Smooth muscle cell of the brain vasculature (primary cell): Measurements from ENCODE around the gene CNTROB.
"Not testable (repeated sequence)": the region's sequence is repeated elsewhere in the genome, so short reads cannot be mapped to it uniquely, and the experiment has no call there.

Source experiments
- DNase-seq: peaks from one replicate; pipeline ENCODE4 v3.0.0-alpha.2; 2012; ENCODE audit warnings: low read depth, low spot score

The CNTROB gene

DNA sequence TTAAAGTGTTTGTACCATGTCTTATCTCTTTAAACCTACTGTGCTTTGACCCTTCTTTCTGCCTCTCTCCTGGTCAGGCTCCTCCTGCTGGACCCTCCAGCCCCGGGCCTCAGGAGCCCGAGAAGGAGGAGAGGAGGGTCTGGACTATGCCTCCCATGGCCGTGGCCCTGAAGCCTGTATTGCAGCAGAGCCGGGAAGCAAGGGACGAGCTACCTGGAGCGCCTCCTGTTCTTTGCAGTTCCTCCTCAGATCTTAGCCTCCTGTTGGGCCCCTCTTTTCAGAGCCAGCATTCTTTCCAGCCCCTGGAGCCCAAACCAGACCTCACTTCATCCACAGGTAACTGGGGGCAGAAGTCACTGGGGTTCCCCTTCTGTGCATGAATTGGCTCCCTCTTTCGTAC lies 13.6 kb downstream of the CNTROB start:
- DNase-seq, result no peak

DNA sequence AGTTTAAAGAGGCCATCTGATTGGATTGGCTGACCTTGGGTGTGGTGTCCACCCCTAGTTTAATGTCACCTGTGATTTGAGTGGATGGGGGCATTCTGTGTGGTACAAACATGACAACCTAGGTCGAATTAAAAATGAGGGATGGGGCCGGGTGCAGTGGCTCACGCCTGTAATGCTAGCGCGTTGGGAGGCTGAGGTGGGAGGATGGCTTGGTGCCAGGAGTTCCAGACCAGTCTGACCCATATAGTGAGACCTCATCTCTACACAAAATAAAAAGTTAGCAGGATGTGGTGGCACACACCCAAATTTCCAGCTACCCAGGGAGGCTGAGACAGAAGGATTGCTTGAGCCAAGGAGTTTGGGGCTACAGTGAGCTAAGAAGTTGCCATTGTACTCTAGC lies 14.4 kb downstream of the CNTROB start:
- DNase-seq, result no peak

DNA sequence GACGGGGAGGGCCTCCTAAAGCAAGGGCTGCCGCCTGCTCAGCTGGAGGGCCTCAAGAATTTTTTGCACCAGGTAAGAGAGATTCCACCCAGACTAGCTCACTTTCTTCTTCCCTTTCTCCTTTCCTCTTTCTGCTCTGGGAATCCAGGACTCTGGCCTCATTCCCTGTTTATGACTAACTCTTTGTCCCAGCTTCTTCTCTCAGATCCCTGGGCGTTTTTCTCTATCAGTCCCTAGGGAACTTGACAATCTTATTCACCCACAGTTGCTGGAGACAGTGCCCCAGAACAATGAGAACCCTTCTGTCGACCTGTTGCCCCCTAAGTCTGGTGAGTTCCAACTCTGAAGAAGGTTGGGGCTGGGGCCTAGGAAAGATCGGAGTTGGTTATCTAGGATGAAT lies 15.6 kb downstream of the CNTROB start:
- no peak for DNase-seq

DNA sequence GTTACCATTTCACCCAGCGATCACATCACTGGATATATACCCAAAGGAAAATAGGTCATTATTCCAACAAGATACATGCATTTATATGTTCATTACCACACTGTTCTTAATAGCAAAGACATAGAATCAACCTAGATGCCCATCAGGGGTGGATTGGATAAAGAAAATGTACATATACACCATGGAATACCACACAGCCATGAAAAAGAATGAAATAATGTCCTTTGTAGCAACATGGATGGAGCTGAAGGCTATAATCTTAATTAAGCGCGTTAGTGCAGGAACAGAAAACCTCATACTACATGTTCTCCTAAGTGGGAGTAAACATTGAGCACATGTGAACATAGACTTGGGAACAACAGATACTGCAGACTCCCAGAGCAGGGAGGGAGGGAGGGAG lies 18.6 kb downstream of the CNTROB start:
- no peak for DNase-seq

DNA sequence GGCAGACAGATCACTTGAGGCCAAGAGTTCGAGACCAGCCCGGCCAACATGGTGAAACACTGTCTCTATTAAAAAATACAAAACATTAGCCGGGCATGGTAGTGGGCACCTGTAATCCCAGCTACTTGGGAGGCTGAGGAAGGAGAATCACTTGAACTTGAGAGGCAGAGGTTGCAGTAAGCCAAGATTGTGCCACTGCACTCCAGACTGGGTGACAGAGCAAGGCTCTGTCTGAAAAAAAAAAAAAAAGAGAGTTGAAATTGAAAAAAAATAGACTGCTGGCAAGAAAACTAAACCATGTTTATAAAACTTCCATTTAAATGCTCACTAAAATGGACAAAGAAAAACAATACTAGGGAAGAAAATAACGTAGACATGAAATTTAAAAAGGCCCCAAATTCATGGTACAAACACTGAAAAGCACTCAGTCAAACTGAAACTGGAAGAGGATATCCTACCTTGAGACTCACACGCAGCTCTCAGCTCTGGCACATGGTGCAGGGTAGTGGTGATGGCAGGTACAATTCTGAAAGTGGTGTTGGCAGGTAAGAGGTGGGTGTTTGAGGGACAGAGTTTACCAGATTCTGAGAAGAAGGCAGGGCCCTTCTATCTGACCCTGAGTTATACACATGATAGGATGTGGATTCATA lies 19.3 kb downstream of the CNTROB start:
- DNase-seq, result no peak

DNA sequence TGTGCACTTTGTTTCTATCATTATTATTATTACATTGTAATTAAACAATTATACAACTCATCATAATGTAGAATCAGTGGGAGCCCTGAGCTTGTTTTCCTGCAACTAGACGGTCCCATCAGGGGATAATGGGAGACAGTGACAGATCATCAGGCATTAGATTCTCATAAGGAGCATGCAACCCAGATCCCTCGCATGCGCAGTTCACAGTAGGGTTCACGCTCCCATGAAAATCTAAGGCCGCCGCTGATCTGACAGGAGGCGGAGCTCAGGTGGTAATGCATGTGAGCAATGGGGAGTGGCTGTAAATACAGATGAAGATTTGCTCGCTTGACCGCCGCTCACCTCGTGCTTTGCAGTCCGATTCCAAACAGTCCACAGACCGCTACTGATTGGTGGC lies 21.3 kb downstream of the CNTROB start:
- not testable (repeated sequence) for DNase-seq

DNA sequence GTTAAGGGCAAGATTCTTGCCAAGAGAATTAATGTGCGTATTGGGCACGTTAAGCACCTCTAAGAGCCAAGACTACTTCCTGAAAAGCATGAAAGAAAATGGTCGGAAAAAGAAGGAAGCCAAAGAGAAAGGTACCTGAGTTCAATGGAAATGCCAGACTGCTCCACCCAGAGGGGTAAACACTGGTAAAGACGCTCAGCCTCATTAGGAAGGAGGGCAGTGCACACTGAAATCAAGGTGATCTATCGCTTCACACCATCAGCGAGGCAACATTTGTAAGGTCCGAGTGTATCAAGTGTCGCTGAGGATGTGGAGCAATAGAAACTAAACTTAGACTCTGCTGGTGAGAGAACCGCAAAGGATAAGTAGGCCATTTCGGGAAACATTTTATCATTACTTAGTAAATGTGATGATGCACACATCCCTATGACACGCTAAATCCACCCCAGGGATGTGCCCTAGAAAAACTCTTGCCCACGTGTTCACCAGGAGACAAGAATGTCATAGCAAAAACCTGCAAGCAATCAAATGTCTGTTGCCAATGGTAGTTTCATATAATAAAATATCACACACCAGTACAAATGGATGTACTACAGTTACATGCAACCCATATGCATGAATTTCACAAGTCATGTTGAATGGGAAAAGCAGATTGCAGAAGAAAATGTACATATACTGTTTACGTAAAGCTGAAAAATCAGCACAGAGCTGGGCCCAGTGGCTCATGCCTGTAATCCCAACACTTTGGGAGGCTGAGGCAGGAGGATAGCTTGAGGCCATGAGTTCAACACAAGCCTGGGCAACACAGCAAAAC lies 23.6 kb downstream of the CNTROB start:
- no peak for DNase-seq

DNA sequence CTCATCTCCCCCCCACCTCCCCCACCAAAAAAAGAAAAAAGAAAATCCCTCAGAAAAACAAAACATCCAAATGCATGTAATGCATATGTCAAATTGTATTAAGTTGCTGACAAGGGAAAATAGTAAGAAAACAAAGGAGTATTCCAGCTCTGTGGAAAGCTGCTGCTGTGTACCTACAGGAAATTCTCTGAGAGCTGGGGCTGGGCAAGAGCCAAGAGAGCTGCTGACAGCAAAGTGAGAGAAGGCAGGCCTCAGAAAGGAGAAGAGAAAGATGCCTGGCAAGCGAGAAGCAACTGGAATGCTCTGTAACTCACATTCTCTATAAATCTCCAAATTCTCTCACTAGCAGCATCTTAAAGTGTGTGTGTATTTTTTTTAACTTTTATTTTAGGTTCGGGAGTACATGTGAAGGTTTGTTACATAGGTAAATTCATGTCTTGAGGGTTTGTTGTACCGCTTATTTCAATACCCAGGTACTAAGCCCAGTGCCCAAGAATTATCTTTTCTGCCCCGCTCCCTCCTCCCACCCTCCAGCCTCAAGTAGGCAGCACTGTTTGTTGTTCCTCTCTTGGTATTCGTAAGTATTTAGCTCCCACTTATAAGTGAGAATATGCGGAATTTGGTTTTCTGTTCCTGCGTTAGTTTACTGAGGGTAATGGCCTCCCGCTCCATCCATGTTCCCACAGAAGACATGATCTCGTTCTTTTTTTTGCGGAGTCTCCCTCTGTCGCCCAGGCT lies 24.4 kb downstream of the CNTROB start:
- no peak for DNase-seq

DNA sequence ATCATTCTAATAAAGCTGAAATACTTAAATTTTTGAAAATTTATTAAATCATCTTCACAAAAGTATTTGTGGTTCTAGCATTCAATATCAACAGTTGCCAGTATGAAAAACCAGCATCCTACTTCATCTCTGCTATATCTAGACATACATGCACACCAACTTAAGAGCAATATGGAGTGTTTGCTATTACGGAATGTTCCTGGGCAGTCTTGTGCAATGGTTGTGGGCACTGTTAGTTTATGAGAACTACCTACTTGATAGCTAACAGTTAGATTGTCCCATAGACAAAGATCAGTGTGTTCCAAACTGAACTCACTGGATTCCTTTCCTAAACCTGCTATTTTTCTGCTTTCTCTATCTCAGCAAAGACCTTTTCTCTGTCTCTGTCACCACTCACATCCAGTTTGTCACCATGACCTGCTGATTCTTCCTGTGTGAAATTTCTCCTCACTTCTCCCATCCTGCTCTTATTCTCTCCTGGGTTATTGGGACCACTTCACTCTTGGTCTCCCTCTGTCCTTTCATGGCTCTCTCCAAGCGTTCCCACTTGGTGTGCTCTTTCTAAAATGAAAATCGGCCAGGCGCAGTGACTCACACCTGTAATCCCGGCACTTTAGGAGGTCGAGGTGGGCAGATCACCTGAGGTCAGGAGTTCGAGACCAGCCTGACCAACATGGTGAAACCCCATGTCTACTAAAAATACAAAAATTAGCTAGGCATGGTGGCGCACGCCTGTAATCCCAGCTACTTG lies 27.7 kb downstream of the CNTROB start:
- no peak for DNase-seq

DNA sequence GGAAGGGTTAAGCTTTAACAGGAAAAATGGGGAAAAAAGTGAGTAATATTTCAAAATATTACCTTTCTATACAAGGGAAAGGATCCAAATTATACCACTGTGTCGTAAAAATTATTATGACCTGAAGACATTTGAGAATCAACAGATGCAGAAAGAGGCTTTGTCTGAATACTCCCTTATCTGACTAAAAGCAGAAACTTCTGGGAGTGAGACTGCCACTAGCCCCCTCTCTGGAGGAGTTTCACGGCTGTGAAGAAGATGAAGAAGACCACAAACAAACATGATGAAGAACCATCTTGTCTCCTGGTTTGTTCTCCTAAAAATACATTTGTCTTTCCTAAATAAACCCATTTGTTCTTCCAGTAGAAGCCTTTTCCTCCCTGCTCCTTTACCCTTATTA lies 29.4 kb downstream of the CNTROB start:
- no peak for DNase-seq

DNA sequence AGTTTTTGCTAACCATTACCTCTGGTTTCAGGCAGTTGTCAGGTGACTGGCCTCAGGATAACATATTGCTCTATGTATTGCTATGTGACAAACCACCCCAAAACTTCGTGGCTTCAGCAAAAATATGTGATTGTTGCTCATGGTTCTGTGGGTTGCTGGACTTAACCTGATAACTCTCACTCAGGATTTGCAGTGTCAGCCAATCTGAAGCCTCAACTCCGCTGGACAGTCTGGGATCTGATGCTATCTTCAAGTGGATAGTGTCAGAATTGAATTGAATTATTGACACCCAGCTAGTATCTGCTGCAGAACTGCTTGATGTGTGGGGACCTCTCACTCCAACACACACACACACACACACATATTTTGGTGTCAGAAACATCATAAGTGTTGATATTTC lies 35.7 kb downstream of the CNTROB start:
- DNase-seq, result no peak

DNA sequence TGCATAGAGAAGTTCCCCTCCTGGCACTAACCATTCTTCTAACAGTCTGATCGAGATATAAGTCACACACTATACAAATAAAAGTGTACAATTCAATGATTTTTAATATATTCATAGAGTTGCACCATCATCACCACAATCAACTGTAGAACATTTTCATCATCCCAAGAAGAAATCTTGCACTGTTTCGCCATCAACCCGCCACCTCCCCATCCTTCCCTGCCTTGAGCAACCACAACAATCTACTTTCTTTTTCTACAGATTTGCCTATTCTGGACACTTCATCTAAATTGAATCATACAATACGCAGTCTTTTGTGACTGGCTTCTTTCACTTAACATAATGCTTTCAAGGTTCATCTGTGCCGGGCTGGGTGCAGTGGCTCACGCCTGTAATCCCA lies 37.4 kb downstream of the CNTROB start:
- no peak for DNase-seq

DNA sequence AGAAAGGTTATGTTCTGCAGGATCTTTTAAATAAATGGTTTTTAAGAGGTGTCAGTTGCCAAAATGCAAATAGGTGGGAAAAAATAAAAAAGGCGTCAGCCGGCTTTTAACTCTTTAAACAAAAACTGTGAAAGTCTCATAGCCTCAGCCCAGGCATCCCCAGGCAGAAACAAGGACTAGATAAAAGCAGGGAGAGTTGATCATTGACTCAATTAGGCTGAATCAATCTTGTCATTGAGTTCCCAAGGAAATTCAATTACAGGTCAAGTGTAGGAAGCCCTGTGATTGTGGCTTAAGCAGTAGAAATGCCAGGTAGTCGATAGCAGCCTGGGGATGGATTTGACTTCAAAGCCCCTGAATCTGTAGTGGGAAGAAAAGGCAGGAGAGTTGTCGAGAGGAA lies 39.6 kb downstream of the CNTROB start:
- DNase-seq, result no peak

DNA sequence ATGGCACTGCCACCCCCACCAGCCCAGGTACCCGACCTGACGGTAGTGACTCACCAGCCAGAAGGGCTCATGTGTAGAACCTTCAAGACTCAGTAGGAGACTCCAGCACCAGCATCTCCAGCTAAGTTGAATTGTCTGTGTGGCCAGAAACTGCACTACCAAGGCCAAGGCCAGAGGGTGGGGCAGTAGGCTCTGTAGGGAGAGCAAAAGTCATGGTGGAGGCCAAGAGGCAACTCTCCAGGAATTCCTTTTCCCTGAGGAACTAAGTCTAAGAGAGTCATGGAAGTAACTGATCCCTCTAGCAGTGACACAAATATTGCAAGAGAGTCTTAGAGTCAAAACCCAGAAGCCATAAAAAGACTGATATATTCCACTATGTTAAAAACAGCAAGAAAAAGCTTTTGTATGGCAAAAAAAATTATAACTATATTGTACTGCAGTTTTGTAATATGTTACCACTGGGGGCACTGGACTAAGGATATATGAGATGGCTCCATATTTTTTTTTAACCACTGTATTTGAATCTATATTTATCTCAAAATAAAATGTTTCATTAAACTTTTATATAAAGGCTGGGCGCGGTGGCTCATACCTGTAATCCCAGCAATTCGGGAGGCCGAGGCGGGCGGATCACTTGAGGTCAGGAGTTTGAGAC lies 40.3 kb downstream of the CNTROB start:
- no peak for DNase-seq

DNA sequence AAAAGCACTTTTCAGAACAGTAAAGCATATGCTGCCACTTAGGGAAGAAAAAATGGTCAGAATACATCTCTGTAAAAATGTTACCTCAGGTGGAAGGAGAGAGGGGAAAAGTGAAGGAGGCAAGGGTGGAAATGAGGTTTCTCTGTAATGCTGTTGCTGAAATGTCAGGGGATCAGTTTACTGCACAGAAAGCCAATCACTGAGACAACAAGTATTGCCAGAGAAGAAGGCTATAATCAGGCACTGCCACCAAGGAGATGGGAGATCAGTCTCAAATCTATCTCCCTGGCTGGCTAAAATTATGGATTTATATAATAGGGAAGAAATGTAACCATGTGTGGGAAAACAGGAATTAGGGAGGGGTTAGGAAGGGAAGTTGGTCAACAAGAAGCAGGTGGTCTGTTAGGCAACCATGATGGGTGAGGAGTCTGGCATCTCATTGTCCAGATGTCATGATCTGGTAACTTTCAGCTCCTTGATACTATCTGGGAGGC lies 42.7 kb downstream of the CNTROB start:
- no peak for DNase-seq

DNA sequence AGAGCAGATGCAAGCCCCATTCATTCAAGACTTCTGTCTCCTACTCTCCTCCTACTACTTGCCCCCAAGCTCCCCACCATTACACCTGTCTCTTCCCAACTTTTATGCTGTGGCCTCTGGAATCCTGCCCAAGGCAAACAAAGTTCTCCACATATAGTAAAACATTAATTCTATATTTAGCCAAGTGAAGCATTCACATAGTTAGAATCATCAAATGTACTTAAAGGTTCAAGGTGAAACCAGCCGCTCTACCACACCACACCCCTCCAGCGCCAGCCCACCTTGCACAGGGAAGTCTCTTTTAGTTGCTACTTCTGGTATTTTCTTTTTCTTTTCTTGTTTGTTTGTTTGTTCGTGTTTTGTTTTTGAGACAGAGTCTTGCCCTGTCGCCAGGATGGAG lies 45.0 kb downstream of the CNTROB start:
- DNase-seq, result no peak

DNA sequence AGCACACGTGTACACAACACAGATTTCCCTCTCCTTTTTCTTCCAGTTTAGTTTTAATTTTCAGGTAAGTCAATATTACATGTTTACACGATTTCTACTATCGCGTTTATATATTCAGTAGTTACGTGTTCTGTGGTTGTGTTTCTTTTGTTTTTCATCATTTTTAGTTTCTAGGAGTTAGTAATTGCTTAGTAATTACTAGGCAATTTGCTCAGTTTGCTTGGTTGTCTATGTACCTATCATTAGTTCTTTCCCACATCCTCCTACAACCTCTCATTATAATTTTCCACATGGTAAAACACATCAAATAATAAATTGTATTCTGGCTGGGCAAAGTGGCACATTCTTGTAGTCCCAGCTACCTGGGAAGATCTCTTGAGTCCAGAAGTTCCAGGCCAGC lies 45.8 kb downstream of the CNTROB start:
- no peak for DNase-seq

DNA sequence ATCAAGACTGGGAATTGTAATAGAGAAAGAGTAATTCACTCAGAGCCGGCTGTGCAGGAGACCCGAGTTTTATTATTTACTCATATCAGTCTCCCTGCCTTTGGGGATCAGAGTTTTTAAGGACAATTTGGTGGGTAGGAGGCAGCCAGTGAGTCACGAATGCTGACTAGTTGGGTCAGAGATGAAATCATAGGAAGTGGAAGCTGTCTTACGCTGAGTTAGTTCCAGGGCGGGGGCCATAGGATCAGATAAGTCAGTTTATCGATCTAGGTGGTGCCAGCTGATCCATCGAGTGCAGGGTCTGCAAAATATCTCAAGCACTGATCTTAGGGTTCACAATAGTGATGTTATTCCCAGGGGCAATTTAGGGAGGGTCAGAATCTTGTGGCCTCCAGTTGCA lies 50.2 kb downstream of the CNTROB start:
- no peak for DNase-seq

DNA sequence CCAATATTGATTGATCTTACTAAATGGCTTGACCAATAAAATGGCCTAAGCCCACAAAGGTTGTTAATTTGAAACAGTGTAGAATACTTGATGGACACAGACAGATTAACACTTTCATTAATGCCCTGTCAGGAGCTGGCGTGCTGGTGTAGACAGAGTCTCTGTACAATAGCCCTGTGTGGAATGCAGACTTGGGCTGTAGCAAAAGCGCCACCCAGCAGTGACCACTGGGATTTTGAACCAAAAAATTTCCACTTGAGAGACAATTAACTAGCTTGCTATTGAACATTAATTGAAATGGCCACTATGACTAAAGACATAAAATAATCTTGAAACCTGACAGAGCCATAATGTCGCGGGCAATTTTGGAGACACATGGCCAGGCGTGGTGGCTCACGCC lies 50.7 kb downstream of the CNTROB start:
- no peak for DNase-seq

DNA sequence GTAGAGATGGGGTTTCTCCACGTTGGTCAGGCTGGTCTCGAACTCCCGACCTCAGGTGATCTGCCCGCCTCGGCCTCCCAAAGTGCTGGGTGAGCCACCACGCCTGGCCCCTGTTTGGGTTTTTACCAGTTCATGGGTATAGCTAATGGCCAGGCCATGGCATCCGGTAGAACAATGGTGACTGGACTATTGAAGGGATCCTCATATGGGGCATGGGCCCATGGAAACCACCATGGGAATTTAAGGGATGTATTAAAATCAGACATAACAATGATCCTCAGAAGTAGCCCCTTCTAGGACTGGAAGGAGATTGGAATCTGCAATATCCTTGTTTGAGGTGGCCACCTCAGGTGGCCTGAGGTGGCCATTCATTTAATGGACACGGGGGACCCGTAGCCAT lies 52.9 kb downstream of the CNTROB start:
- no peak for DNase-seq

DNA sequence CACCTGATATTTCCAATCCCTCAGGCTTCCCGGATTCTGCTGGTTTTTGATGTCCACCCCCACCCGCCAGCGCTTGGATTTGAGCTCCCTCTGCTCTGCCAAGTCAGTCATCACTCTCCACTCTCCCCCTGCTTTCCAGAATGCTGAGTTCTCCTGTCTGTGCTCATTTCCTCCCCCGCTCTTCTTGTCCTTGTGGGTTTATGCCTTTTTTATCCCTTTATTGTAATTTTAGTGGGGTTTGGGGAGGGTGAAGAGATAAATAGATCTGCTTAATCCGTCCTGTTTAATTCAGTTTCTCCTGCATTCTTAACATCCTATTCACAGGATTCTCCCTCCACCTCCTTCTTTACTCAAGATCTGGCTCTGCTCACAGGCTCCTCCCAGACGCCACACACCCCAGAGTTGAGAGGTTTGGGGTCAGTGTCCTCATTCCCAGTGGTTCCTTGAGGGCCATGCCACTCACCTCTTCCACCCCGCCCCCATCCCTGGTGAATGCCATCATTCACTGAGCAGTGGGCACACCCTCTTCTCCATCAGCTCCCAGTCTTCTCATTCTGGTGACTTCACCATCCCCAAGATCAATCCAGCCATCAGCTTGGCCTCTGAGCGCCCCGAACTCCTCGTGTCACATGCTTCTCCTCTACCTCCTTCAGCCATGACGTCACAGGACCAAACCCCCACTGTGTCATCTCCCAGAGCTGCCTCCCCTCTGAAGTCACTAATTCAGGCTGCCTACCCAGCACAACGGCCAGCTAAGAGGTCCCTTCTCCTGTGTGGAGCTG lies 55.3 kb downstream of the CNTROB start:
- DNase-seq, result no peak
